HL-60/S4 (cell line): ENCODE results near the gene SLC25A20.
"Not testable (repeated sequence)": the region's sequence is repeated elsewhere in the genome, so short reads cannot be mapped to it uniquely, and the experiment has no call there.

Experiments
- in situ Hi-C: fragments of 300-500 bp; cut with MboI; formaldehyde crosslinking; loops from 2 replicates; pipeline ENCODE4 v1.14.3; 2022; ENCODE audit warnings: low sequenced_read_pairs

Gene SLC25A20, protein sequence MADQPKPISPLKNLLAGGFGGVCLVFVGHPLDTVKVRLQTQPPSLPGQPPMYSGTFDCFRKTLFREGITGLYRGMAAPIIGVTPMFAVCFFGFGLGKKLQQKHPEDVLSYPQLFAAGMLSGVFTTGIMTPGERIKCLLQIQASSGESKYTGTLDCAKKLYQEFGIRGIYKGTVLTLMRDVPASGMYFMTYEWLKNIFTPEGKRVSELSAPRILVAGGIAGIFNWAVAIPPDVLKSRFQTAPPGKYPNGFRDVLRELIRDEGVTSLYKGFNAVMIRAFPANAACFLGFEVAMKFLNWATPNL

DNA sequence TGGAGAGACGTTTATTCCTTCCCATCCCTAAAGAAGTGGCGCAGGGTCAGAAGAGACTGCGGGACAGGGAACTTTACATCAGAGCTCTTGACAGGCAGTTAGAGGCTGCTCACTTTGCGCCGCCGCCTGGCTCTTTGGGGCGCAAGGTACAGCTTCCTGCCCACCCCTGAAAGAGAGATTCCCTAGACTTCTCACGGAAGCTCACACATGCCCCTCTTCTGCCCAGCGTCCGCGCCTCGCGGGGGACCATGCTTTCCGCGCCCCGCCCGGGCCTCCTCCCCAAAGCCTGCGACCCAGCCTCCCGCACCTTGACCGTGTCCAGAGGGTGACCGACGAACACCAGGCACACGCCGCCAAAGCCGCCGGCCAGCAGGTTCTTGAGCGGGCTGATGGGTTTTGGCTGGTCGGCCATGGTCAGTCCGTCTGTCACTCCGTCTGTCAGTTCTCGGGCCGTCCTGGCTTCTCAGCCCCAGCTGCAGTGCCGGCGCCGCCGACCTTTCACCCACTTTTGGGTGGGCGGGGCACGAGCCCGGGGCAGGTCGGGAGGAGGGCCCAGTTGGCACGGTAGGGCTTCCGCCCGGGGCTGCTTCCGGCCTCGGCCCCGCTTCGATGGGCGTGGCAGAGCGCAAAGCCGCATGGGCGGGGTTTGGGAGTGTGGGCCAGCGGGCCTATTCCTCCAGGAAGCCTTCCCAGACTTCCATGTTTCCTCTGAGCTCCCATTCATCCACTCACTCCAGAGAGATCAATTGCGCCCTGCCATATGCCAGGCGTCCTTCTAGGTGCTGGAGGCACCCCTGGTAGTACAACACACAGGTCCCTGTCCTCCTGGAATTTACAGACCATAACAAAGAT, at the start of gene SLC25A20:
Gene SLC25A20 (minus strand): TSS at position 500 of the 852 bp plus-strand sequence. CDS start 88 bp downstream, at position 412.
- in situ Hi-C loops, result no loop called here

DNA sequence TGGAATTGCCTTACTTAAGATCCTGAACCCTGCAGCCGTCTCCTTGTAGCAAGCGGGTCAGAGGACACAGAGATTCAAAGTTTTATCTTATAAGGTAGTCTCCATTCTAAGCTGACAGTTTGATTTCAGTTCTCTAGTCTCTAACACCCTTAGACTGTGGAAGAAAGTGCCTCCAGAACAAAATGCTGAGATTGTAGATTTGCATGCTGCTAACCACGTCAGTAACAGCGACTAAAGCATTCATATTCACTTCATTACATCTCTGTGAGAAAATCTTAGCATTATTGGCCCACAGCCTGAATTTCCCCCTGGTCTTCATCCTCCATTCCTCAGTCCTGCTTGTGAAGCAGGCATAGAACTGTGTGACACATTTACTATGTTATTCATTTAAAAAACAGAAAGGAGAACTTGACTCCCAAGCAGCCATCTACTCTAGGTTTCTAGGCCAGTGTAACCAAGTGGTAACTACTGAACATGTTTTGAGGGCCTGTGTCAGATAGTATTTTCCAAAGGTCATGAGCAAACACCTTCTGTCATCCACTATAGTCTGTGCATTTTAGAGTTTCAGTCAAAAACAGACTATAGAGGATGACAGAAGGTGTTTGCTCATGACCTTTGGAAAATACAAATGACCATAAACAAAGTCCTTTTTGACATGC, 47.3 kb upstream of the SLC25A20 start:
- in situ Hi-C loops, result no loop called here

DNA sequence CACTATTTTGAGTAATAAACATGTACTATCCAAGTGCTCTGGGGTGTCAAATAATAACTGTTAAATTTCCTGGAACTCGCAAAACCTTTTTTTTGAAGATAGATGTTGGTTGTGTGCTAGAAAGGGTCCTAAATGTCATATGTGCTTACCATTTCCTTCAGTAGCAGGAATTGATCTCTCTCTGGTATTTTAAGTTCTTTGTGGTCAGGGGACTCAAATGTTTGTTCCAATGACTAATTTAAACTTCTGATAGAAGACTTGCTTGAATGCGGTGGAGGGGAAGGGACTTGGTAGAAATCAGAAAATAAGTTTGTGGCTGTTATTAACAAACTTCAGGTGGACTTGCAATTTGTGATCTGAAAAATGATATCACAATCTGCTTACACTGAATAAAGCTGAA, 46.8 kb upstream of the SLC25A20 start:
- in situ Hi-C loops, result no loop called here

DNA sequence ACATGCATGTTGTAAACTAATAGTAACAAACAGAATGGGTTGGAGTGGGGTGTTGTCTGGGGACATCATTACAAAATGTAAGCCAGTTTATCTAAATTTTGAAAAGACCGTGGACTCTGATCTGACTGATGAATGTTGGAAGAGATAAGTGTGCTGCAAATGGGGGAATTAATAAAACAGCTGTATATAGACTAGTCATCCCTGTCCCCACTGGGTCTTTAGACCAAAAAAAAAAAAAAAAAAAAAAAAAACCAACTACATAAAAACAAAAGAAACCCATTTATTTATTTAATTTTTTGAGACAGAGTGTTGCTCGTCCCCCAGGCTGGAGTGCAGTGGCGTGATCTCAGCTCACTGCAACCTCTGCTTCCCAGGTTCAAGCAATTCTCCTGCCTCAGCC, 40.0 kb upstream of the SLC25A20 start:
- in situ Hi-C loops, result no loop called here

DNA sequence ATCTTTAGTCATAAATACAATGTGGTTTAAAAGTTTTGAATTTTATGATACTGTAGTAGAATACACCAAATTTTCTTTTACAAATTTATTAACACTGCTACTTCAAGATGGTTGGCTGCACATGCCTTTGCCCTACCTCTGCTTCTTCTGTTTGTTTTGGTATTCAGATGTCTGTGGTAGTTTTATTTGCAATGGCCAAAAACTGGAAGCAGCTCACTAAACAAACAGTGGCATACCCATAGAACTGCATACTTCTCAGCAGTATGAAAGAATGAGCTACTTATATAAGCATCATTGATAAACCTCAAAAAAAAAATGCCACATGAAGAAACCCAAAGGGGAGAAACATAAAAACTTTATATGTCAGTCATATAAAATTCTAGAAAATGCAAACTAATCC, 39.5 kb upstream of the SLC25A20 start:
- in situ Hi-C loops, result no loop called here

DNA sequence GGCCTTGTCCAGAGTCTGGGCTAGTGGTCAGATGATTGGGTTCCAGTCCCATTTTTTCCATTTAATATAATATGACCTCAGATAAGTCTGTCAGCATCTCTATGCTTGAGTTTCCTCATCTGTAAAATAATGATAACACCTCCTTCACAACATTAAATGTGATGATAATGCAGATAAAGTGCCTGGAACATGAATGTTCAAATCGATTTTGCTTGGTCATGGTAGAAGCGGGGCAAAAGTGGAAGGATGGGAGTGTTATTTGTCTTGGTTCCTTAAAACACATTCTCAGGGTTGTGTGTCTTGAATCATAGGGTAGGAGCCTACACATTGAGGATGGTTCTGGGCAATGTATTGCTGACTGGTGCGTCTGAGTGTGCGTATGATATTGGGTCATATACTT, 36.8 kb upstream of the SLC25A20 start:
- in situ Hi-C loops, result no loop called here

DNA sequence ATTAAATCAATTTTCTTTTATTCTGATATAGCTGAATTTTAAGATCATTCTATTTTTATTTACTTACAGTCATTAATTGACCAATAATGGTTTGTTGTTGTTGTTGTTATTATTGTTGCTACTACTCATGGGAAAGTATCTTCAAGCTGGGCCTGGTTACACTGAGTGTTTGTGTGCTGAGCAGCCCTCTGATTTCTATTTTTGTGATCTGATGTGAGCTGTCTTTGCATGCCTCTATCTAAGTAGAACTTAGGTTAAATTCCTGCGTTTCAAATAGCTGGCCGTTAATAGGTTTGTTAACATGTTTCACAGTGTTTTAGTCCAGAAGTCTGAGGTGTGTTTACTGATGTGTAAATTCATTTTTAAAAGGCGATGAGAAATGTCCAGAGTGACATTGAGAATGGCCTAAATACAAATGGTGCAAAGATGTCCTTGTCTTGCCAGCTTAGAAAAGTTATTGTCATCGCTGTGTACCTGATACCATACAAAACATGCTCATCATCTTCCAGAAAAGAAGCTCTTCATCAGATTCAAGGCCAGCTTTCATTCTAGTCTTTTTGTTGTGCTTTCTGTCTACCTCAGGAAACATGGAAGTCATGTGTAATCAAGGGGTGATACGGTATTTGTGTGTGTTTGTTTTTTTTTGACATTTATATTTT, 35.8 kb upstream of the SLC25A20 start:
- in situ Hi-C loops, result no loop called here

DNA sequence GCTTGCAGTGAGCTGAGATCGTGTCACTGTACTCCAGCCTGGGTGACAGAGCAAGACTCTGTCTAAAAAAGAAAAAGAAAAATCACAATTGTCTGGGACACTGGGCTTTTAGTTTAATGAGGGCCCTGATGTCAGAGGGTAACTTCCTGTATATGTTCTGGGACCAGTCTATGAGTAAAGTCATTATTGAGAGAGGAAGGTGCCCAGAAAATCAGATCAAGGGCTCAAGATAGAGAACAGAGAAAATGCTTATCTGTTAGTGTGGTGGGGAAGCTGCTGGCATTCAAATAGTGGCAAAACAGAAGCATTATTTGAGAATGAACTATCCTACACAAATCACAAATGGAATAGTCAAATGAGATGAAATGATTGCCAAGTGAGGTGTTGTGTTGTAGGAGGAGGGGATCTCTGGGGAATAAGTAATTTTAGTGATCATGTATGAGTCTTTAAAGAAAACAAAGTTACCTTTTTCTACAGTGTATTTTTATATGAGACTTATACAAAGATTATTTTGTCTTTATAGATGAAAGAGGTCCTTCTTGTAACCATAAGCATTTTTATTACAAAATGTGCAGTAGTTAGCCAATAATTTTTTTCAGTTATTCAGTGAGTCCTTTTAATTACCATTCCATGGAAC, 33.4 kb upstream of the SLC25A20 start:
- in situ Hi-C loops, result no loop called here

DNA sequence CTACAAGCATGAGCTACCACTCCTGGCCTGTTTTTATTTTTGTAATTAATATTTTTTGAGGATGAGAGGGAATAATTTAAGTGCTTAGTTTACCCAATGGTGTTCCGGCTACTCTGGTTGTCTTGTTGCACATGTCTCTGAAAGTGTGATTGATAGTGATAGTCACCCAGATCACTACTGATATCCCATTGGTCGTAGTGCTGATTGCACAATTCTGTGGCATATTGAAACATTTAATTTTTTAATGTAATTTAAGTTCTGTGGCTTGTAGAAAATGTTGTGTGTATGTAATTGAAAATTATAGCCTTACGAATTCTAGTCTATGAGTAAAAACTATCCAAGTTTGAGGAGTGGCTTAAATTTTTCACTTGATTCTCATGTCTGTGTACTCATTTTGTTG, 31.9 kb upstream of the SLC25A20 start:
- in situ Hi-C loops, result no loop called here

DNA sequence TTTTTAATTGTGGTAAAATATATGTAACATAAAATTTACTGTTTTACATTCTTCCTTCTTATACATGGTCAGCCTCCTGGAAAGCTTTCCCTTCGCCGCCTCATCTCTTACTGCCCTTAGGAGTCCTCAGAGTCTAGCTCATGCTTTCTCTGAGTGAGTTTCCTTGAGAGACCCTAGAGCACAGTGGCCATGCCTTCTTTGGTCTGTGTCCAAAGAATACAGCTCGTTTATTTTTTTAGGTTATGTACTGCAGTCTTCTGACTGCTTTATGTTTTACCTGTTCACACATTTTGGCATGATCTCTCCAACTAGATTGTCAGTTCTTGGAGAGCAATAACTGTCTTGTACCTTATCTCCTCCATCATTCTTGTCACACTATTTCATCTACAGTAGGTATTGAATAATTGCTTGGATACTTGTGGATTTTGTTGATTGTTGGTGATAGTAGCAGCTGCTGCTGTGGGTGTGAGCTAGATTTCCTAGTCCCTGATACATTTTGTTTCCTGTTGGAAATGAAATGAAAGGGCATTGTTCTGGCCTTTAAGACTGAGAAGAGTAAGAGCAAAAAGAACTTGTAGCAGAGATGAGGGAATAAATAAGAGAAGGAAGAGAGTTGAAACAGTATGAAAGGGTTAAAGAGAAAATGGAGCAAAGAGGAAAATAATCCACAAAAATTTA, 30.8 kb upstream of the SLC25A20 start:
- in situ Hi-C loops, result no loop called here

DNA sequence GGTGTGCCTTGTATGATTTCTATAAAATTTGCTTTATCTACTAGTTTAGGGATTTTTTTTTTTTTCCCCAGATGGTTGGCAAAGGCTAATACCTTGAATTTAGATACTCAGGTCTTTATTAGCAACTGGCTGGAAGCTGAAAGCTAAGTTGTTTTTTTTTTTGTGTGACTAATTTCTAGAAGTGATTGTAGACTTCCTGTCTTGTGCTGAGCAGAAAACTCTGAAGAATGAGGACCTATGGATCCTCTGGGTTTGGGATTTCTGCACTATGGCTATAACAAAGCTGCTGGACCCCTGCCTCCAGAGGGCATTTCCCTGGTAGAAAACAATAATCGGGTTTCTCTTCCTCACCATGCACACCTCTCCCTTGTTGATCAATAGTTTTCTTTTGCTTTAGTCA, 30.0 kb upstream of the SLC25A20 start:
- in situ Hi-C loops, result no loop called here

DNA sequence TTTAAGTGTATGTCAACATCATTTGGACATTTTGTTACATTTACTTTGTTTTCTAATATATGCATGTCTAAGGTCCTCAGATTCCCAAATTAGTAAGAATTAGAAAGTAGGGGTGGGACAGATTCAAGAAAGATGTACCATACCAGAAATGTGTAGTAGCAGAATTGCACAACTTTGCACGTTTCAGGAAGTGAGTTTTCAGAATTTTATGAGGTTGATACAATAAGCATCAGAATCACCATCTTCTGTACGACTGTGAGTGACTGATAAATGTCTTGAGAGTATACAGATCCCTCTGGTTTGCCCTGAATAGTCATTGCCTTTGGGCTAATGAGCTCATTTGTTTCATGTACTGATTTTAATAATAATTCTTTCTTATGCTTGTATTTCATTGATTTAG, 29.2 kb upstream of the SLC25A20 start:
- in situ Hi-C loops, result no loop called here

DNA sequence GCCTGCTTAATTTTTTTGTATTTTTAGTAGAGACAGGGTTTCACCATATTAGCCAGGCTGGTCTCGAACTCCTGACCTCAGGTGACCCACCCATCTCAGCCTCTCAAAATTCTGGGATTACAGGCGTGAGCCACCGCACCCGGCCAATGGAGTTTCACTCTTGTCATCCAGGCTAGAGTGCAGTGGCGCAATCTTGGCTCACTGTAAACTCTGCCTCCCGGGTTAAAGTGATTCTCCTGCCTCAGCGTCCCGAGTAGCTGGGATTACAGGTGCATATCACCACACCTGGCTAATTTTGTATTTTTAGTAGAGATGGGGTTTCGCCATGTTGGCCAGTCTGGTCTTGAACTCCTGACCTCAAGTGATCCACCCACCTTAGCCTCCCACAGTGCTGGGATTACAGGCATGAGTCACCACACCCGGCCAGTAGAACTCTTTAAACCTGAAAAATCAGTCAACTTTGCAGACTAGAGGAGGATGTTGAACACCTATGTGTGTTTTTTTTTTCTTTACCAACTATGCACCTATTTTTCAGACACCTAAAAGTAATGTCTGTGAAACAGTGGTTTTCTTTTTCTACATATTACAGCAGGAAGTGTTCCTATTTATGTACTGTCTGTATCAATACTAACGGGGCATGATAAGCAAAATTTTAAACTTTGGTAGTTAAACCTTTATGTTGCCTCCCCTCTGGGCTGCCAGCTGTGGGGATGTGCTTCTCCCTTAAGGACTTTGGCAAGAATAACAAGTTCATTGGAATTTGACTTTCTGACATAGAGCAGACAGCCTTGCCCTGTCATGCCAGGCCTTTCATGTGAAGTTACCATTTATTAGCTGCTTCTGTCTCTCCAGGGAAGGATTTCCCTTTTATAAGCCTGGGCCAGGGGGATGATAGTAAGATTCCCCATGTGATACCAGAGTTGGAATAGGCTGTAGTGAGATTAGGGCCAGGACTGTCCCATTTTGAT, 28.0 kb upstream of the SLC25A20 start:
- in situ Hi-C loops, result no loop called here

DNA sequence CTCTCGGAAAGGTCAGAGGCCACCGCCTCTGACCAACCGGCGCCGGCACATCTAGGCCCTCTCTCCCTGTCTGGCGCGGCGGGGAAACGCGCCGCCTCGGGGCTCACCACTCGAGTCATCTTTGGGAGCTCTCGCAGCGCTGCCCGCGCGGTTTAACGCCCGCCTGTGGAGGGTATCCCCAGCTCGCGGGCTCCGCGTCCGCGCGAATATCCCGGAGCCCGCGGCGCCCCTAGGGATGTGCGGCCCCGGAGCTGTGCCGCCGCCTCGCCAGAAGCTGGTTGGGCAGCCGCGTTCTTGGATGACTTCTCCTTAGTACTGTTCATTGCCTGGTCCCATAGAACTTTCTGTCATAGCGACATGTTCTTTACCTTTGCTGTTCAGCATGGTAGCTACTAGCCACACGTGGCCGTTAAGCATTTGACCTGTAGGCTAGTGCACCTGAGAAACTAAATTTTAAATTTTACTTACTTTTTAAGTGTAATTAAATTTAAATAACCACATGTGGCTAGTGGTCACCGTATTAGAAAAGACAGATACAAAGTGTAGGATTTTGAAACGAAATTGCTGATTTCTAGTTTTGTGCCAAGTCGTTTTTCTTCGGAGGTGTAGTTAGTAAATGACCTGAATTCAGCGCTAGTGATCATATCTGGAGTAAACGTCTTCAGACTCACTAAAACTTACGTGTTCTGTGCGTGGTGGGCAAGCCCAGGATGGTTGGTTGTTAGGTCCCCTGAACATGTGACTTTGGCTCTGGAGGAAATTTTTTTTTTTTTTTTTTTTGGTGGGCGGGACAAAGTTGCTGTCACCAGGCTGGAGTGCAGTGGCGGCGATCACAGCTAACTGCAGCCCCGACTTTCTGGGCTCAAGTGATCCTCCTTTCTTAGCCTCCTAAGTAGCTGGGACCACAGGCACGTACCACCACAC, 20.8 kb upstream of the SLC25A20 start:
- in situ Hi-C loops, result no loop called here

DNA sequence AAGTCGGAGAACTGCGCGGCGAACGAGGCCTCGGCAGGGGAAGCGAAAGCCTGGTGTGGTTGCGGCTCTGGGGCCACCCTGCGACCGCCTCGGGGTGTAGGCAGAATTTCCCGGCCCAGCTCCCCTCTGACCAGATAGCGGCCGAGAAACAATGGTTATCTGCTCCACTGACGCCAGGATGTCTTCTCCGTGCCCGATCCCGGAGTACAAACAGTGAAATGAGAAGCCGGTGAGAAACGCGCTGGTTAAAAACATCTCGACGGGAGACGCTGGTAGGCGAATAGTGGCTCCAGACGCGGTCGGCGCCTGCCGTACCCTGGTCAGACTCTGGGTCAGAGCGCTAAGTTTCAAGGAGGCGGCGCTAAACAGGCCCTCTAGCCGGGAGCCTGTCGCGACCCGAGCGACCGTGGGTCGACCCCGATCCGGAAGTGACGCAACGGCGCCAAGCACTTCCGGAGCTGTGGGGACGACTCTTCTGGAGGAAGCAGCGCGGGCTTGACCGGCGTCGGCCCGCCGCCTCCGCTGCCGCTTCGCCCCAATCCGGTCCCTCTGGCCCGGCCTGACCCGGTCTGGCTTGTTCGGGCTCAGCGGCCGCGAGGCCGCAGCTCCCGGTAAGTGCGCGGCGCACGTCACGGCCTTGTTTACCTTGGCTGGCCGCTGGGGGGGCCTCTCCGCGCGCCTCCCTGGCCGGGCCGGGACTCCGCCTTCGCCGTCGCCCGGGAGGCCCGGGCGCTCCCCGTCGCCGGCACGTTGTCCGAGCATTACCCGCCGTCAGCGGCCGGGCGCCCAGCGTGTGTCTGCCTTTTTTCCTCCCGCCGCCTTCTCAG, 19.9 kb upstream of the SLC25A20 start, which contains the start of gene ARIH2:
Gene ARIH2 (plus strand): TSS at position 455 of the 827 bp plus-strand sequence. CDS start 8,717 bp downstream, outside the sequence.
- in situ Hi-C loops, result no loop called here

DNA sequence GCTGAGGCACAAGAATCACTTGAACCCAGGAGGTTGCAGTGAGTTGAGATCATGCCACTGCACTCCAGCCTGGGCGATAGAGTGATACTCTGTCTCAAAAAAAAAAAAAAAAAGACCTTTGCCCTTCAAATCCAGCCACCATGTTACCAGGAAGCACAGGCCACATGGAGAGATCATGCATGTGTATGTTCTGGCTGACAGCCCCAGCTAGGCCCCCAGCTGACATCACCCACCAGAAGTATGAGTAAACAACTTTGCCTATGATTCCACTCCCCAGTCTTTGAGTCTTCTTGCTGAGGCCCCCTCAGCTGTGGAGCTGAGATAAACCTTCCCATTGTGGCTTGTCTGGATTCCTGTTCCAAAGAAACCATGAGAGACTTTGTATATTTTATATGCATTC, 16.6 kb upstream of the SLC25A20 start:
- in situ Hi-C loops, result no loop called here

DNA sequence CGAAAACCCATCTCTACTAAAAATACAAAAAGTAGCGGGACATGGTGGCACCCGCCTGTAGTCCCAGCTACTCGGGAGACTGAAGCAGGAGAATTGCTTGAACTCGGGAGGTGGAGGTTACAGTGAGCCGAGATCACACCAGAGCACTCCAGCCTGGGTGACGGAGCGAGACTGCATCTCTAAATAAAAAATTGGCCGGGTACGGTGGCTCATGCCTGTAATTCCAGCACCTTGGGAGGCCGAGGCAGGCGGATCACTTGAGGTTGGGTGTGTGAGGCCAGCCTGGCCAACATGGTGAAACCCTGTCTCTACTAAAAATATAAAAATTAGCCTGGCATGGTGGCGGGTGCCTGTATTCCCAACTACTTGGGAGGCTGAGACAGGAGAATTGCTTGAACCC, 8.3 kb upstream of the SLC25A20 start:
- in situ Hi-C loops, result not testable (repeated sequence)
